Esophagus muscularis mucosa (tissue), 4 donors: ENCODE measurements around the gene IP6K3. TPM values are rescaled to one million over a fixed set of nuclear protein-coding genes. Genes with fewer than 3 reads are reported as not detected.

Experiments used
- DNase-seq: peaks from one replicate; pipeline ENCODE4 v3.0.0-alpha.2; 2017; ENCODE audit errors: extremely low spot score
- H3K27ac ChIP-seq, 4 donors: fragments of 200-600 bp; sonication (generic); replicated peaks in 1 of 4; 1 replicate in 3 of 4; 2 replicates in 1 of 4; pipeline ENCODE4 v1.5.1; 2016 to 2019; ENCODE audit warnings: mild to moderate bottlenecking in 1 of 4
- H3K27me3 ChIP-seq, 4 donors: fragments of 200-600 bp; sonication (generic); one replicate each; pipeline versions ENCODE4 v1.5.1 to v1.6.0; 2016 to 2019
- H3K36me3 ChIP-seq, 4 donors: fragments of 200-600 bp; sonication (generic); one replicate each; pipeline ENCODE4 v1.5.1; 2016 to 2019
- H3K4me1 ChIP-seq, 4 donors: fragments of 200-600 bp; sonication (generic); one replicate each; pipeline ENCODE4 v1.5.1; 2016 to 2019
- H3K4me3 ChIP-seq, 4 donors: fragments of 200-600 bp; sonication (generic); 1 replicate in 2 of 4; 2 replicates in 2 of 4; pipeline ENCODE4 v1.5.1; 2016 to 2019; ENCODE audit warnings: mild to moderate bottlenecking in 4 of 4, moderate library complexity in 1 of 4
- H3K9me3 ChIP-seq, 4 donors: fragments of 200-600 bp; sonication (generic); 1 replicate in 3 of 4; 2 replicates in 1 of 4; pipeline ENCODE4 v1.5.1; 2016 to 2019
- EP300 ChIP-seq: sonication (generic); formaldehyde crosslinking; IDR thresholded peaks from one replicate; pipeline ENCODE4 v1.6.1; 2017; ENCODE audit warnings: antibody characterized with exemption
- POLR2A ChIP-seq: fragments of 450-650 bp; IDR thresholded peaks from one replicate; pipeline ENCODE4 v1.6.1; 2017; ENCODE audit warnings: antibody characterized with exemption, moderate library complexity, mild to moderate bottlenecking, low read depth
- POLR2AphosphoS5 ChIP-seq, 2 donors: sonication (generic); formaldehyde crosslinking; IDR thresholded peaks; one replicate each; pipeline ENCODE4 v1.6.1; 2017; ENCODE audit warnings: antibody characterized with exemption in 2 of 2
- WGBS: methylation state at CpG from one replicate; pipeline ENCODE4 v1.1.5; 2018; 5-methylcytosine and 5-hydroxymethylcytosine counted together
- intact Hi-C: fragments of 100-400 bp; cut with DNase I; formaldehyde crosslinking; loops from one replicate; pipeline ENCODE4 v1.15.1; 2023
- total RNA-seq, 4 donors: library from RNA; depleted of rRNA; stranded (reverse); fragments of >200 nt; gene quantifications; one replicate each; pipeline versions ENCODE4 v1.1.0 to v1.2.1, GENCODE V29; 2016
- TF ChIP-seq, protein P1 (sequence below), 3 experiments: fragments of 200-600 bp in 2 of 3; fragments of 450-650 bp in 1 of 3; sonication (generic) in 2 of 3; IDR thresholded peaks; one replicate each; pipeline ENCODE4 v1.5.1; 2017 to 2019; ENCODE audit warnings: antibody characterized with exemption in 3 of 3, mild to moderate bottlenecking in 2 of 3, moderate library complexity in 1 of 3

IP6K3 gene
- total RNA-seq, 4 donors from 2014 or later = 1.2 to 2.8 (median 1.7) TPM

DNA sequence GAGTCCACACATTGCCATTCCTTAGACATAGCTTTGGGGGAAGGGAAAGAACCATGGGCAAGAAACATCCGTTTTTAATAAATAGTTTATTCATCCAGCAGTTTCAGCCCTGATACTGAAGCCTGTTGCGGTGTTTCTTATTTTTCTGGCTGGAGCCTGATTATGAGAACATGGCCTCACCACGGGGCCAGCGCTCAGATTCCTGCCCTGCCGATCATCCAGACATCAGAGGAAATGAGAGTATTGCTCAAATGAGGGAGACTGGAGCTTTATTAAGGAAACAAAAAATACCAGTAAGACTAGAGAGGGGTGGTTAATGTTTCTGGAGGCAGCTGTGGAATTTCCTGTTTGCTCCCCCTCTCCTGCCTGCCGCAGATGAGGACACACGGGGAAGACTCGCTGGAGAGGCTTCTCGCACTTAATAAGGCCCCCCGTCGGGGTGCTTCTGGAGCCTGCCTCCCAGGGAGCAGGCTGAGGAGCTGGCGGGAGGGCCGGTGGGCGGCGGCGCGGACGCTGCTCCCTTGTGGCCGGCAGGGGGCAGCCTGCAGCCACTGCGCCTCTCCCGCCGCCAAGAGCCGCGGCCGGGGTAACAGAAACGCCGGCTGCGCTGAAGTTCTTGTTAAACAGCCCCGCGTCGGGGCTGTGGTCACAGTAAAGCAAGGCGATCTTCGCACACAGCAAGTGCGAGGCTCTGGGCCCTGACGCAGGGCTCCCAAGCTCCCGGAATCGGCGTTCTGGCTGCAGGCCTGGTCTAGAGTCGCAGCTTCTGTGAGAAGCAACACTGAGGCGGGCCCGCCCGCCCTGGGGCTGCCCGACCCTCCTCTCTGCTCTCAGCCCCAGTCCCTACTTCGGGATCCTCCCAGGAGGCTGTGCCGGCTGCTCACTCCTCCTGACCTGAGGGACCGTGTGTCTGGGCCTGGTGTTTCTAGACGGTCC is 24.7 kb upstream of the IP6K3 start:
- TF ChIP-seq POLR2AphosphoS5 (IDR thresholded peaks at IDR 0.05) = peak; percentile 20 to 45
- no peak for TF ChIP-seq EP300
- no peak for TF ChIP-seq POLR2A
- TF ChIP-seq, protein P1, sequence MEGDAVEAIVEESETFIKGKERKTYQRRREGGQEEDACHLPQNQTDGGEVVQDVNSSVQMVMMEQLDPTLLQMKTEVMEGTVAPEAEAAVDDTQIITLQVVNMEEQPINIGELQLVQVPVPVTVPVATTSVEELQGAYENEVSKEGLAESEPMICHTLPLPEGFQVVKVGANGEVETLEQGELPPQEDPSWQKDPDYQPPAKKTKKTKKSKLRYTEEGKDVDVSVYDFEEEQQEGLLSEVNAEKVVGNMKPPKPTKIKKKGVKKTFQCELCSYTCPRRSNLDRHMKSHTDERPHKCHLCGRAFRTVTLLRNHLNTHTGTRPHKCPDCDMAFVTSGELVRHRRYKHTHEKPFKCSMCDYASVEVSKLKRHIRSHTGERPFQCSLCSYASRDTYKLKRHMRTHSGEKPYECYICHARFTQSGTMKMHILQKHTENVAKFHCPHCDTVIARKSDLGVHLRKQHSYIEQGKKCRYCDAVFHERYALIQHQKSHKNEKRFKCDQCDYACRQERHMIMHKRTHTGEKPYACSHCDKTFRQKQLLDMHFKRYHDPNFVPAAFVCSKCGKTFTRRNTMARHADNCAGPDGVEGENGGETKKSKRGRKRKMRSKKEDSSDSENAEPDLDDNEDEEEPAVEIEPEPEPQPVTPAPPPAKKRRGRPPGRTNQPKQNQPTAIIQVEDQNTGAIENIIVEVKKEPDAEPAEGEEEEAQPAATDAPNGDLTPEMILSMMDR (IDR thresholded peaks at IDR 0.05) = peak in 2 of 3 experiments; percentile 92 to 96
- intact Hi-C loops = loop anchor here (5.0 kb wide), 1 partner anchor 256 kb away; no protein-coding TSS in a partner anchor
- H3K4me1 ChIP-seq = peaks cover 23 to 45% (median 43%) of the 10 kb centered on the region in 4 donors
- 10% methylated on average over 13 of the region's 47 CpGs for WGBS
- H3K9me3 ChIP-seq = peaks cover 0 to 8% (median 0%) of the 10 kb centered on the region in 4 donors
- no peak for DNase-seq
- H3K27ac ChIP-seq = peak overlapping the region; percentile 64 to 84 (median 72)
- H3K36me3 ChIP-seq = peaks cover 36 to 45% (median 45%) of the 10 kb centered on the region in 4 donors
- H3K27me3 ChIP-seq = peaks cover 0 to 6% (median 0%) of the 10 kb centered on the region in 4 donors
- H3K4me3 ChIP-seq = peak overlapping the region; percentile 5 to 32 (median 24)

DNA sequence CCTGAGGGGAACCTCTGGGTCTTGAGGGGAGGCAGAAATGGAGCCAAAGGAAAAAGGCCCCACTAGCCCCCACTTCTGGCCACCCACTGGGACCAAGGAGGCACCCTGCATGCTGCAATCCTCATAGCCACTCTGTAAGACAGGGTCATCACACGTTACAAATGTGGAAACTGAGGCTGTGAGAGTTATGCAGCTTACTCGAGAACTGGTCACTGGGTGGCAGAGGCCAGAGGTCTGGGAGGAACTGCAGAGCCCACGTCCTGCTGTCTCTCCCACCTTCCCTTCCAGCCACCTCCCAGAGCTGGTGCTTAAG is 24.1 kb upstream of the IP6K3 start:
- Histone ChIP-seq H3K4me3 (no peak overlapping the region), H3K9me3 (peaks cover 0 to 8% (median 0%) of the 10 kb centered on the region in 4 donors), H3K36me3 (peaks cover 30 to 39% (median 39%) of the 10 kb centered on the region in 4 donors), H3K27ac (peak overlapping the region; percentile 64 to 84 (median 72)), H3K4me1 (peaks cover 23 to 45% (median 43%) of the 10 kb centered on the region in 4 donors), H3K27me3 (peaks cover 0 to 6% (median 0%) of the 10 kb centered on the region in 4 donors)
- no CpG with 5 or more reads among the region's 3 CpGs for WGBS
- TF ChIP-seq, protein P1 (IDR thresholded peaks at IDR 0.05) = no peak
- TF ChIP-seq POLR2A (no peak), EP300 (no peak), POLR2AphosphoS5 (IDR thresholded peaks at IDR 0.05) (no peak)
- DNase-seq = no peak
- intact Hi-C loops = loop anchor here (5.0 kb wide), 1 partner anchor 257 kb away; no protein-coding TSS in a partner anchor

DNA sequence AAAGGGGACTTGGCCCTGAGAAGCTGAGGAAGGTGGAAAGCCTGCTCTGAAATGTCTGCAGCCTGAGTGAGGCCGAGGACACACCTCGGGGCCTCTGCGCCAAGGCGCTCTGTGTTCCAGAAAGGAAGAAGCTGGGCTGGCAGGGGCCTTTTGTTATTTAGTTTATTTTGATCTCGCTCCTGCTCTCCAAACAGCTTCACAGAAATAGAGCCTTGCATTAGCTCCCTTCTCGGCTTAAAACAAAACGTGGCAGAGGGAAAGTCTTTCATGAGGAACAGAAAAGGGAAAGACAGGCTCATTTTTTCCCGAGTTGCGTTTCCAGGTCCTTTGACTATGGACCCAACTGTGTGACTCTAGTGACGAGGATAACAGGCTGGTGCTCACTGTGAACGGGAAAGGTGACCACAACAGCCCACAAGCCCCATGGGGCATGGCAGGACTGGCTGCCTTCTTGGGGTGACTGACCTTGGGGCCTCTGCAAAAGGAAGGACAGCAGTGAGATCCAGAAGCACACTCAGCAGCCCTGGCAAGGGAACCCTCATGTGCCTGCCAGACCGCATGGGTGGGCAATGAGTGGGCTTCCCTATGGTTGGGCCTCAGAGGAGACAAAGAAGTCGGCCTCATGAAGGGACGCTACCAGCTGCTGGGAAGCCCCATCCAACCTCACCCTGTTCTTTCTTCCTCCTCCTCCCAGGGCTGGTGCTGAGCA is 23.6 kb upstream of the IP6K3 start:
- intact Hi-C loops = loop anchor here (5.0 kb wide), 1 partner anchor 257 kb away; no protein-coding TSS in a partner anchor
- Histone ChIP-seq H3K36me3 (peaks cover 25 to 34% (median 34%) of the 10 kb centered on the region in 4 donors), H3K4me3 (no peak overlapping the region), H3K4me1 (peaks cover 23 to 45% (median 43%) of the 10 kb centered on the region in 4 donors), H3K9me3 (peaks cover 0 to 8% (median 0%) of the 10 kb centered on the region in 4 donors), H3K27ac (peak overlapping the region; percentile 64 to 84 (median 72)), H3K27me3 (peaks cover 0 to 6% (median 0%) of the 10 kb centered on the region in 4 donors)
- DNase-seq = no peak
- 22% methylated on average over 11 of the region's 14 CpGs for WGBS
- TF ChIP-seq, protein P1 (IDR thresholded peaks at IDR 0.05) = no peak
- TF ChIP-seq EP300 (no peak), POLR2AphosphoS5 (IDR thresholded peaks at IDR 0.05) (peak in 1 of 2 donors; percentile 38), POLR2A (no peak)

- peaks cover 0 to 8% (median 0%) of the 10 kb centered on the region in 4 donors for H3K9me3 ChIP-seq
- WGBS = 73% methylated on average over 9 of the region's 10 CpGs
- H3K27me3 ChIP-seq = peaks cover 0 to 6% (median 0%) of the 10 kb centered on the region in 4 donors
- intact Hi-C loops = loop anchor here (5.0 kb wide), 1 partner anchor 388 kb away; no protein-coding TSS in a partner anchor
- H3K36me3 ChIP-seq = peaks cover 17 to 24% (median 24%) of the 10 kb centered on the region in 4 donors
- TF ChIP-seq EP300 (no peak), POLR2AphosphoS5 (IDR thresholded peaks at IDR 0.05) (no peak), POLR2A (no peak)
- TF ChIP-seq, protein P1 (IDR thresholded peaks at IDR 0.05) = no peak
- no peak for DNase-seq
- peaks cover 23 to 45% (median 43%) of the 10 kb centered on the region in 4 donors for H3K4me1 ChIP-seq
- no peak overlapping the region for H3K4me3 ChIP-seq
- H3K27ac ChIP-seq = peak overlapping the region in 1 of 4 donors; percentile 84
These were observed 22.6 kb upstream of the IP6K3 start for GRCh38 chr6:33769248-33769821.
